Liver (tissue), 9 donors: Measurements from ENCODE around the gene CDK5RAP2. TPM values are rescaled to one million over a fixed set of nuclear protein-coding genes. Genes with fewer than 3 reads are reported as not detected.

Experiments
- DNase-seq: peaks from one replicate; pipeline ENCODE4 v3.0.0-alpha.2; 2017; ENCODE audit warnings: low spot score
- H3K27ac ChIP-seq, 2 donors: one replicate each; pipeline ENCODE4 v1.7.0; 2013; ENCODE audit warnings: inconsistent platforms in 2 of 2, low read length in 2 of 2, control low read depth in 1 of 2, low read depth in 1 of 2, mild to moderate bottlenecking in 1 of 2
- H3K27me3 ChIP-seq, 4 donors: one replicate each; pipeline versions ENCODE4 v1.6.1 to v1.7.0; 2013; ENCODE audit warnings: low read length in 3 of 4, inconsistent platforms in 1 of 4, mild to moderate bottlenecking in 1 of 4, moderate library complexity in 1 of 4; ENCODE audit not compliant: control insufficient read depth in 4 of 4, insufficient read depth in 4 of 4
- H3K36me3 ChIP-seq, 4 donors: one replicate each; pipeline versions ENCODE4 v1.6.1 to v1.7.0; 2013; ENCODE audit warnings: low read length in 3 of 4, mild to moderate bottlenecking in 3 of 4, low read depth in 1 of 4, moderate library complexity in 1 of 4; ENCODE audit not compliant: control insufficient read depth in 4 of 4, insufficient read depth in 3 of 4
- H3K4me1 ChIP-seq, 4 donors: one replicate each; pipeline versions ENCODE4 v1.6.1 to v1.7.0; 2013; ENCODE audit warnings: low read length in 3 of 4, mild to moderate bottlenecking in 3 of 4, moderate library complexity in 1 of 4; ENCODE audit not compliant: control insufficient read depth in 4 of 4, insufficient read depth in 4 of 4
- H3K4me3 ChIP-seq, 3 donors: one replicate each; pipeline versions ENCODE4 v1.6.1 to v1.7.0; 2013; ENCODE audit warnings: low read length in 3 of 3, control low read depth in 1 of 3, low read depth in 1 of 3, mild to moderate bottlenecking in 1 of 3
- H3K9ac ChIP-seq, 2 donors: one replicate each; pipeline ENCODE4 v1.7.0; 2013; ENCODE audit warnings: low read length in 2 of 2, mild to moderate bottlenecking in 2 of 2, moderate library complexity in 2 of 2, control low read depth in 1 of 2, low read depth in 1 of 2
- H3K9me3 ChIP-seq, 4 donors: one replicate each; pipeline versions ENCODE4 v1.6.1 to v1.7.0; 2013; ENCODE audit warnings: low read length in 3 of 4; ENCODE audit not compliant: control insufficient read depth in 4 of 4
- EGR1 ChIP-seq, 2 donors: IDR thresholded peaks; 2 replicates each; pipeline ENCODE4 v1.6.1; 2016 to 2018; ENCODE audit warnings: antibody characterized with exemption in 2 of 2, low read depth in 2 of 2
- FOXA2 ChIP-seq: IDR thresholded peaks from 2 replicates; pipeline ENCODE4 v1.6.1; 2016; ENCODE audit warnings: antibody characterized with exemption
- GABPA ChIP-seq, 2 donors: IDR thresholded peaks in 1 of 2; conservative IDR thresholded peaks in 1 of 2; 2 replicates each; pipeline ENCODE4 v1.6.1; 2016; ENCODE audit warnings: antibody characterized with exemption in 2 of 2, mild to moderate bottlenecking in 1 of 2, moderate library complexity in 1 of 2
- HNF4A ChIP-seq, 2 donors: conservative IDR thresholded peaks; 2 replicates each; pipeline ENCODE4 v1.6.1; 2016; ENCODE audit warnings: antibody characterized with exemption in 2 of 2, mild to moderate bottlenecking in 2 of 2
- NR2F2 ChIP-seq: IDR thresholded peaks from 2 replicates; pipeline ENCODE4 v1.6.1; 2016; ENCODE audit warnings: antibody characterized with exemption
- RAD21 ChIP-seq, 2 donors: IDR thresholded peaks; 2 replicates each; pipeline ENCODE4 v1.6.1; 2016; ENCODE audit warnings: antibody characterized with exemption in 2 of 2, mild to moderate bottlenecking in 2 of 2
- REST ChIP-seq: IDR thresholded peaks from 2 replicates; pipeline ENCODE4 v1.6.1; 2016; ENCODE audit warnings: antibody characterized with exemption, mild to moderate bottlenecking
- RXRA ChIP-seq, 2 donors: IDR thresholded peaks; 2 replicates each; pipeline ENCODE4 v1.6.1; 2017 to 2018; ENCODE audit warnings: antibody characterized with exemption in 2 of 2, mild to moderate bottlenecking in 1 of 2
- YY1 ChIP-seq: IDR thresholded peaks from 2 replicates; pipeline ENCODE4 v1.6.1; 2016; ENCODE audit warnings: antibody characterized with exemption, mild to moderate bottlenecking
- ZBTB33 ChIP-seq: IDR thresholded peaks from 2 replicates; pipeline ENCODE4 v1.6.1; 2016; ENCODE audit warnings: antibody characterized with exemption
- WGBS: extraction: QIAGEN DNeasy Blood & Tissue Kit; methylation state at CpG from one replicate; pipeline ENCODE4 v1.1.7; 2013; 5-methylcytosine and 5-hydroxymethylcytosine counted together
- polyA plus RNA-seq, 2 donors: library from polyadenylated mRNA; stranded (reverse) in 1 of 2; unstranded in 1 of 2; fragments of 200-250 nt in 1 of 2; fragments of >200 nt in 1 of 2; fragmentation: Nextera tagmentation in 1 of 2; extraction: Ambion mirVana in 1 of 2; gene quantifications; one replicate each; pipeline versions ENCODE4 v1.2.1 to v1.2.3, GENCODE V29; 2013 to 2015
- total RNA-seq, 2 donors: library from RNA; depleted of rRNA; stranded (reverse); fragments of >200 nt; gene quantifications; one replicate each; pipeline ENCODE4 v1.2.3, GENCODE V29; 2014
- TF ChIP-seq, protein P1 (sequence below): IDR thresholded peaks from 2 replicates; pipeline ENCODE4 v1.6.1; 2016; ENCODE audit warnings: antibody characterized with exemption
- TF ChIP-seq, protein P2 (sequence below): fragments of 150-350 bp; IDR thresholded peaks from 2 replicates; pipeline ENCODE4 v1.5.1; 2017; ENCODE audit warnings: improper control_type of control experiment, low read depth, low read length; ENCODE audit not compliant: missing input control
- donor health status: healthy.
- donor health status: healthy.
- donor health status: healthy.
- donor health status: healthy.
- donor health status: healthy.

Gene CDK5RAP2
- total and polyA plus RNA-seq, 4 donors: 11.7 to 38.9 (median 21.7) TPM

DNA sequence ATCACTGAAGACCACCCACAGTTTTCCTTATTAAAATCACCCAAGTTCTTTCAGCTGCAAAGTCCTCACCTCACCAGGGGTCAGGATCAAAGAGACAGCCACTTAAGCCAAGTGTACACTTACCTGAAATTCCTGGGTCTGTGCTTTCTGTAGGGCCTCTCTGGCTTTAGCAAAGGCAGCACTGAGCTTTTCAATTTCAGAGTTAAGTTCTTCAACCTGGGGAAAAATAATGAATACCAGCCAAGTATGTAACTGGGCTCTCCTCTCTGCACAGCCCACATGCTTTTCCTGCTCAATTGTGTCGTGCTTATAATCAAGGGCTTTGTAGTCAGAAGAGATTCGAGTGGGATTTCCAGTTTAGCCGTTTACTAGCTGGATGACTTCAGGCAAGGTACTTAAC is 55.1 kb downstream of the CDK5RAP2 start:
- 89% methylated on average over 3 of the region's 3 CpGs for WGBS
- H3K27ac ChIP-seq: no peak overlapping the region

GRCh38 chr9:120524038-120524437 is 55.9 kb downstream of the CDK5RAP2 start:
- Histone ChIP-seq H3K36me3 (peaks cover 2 to 53% (median 34%) of the 10 kb centered on the region in 4 donors), H3K4me3 (no peak overlapping the region), H3K27me3 (no peaks in the 10 kb centered on the region), H3K9me3 (no peaks in the 10 kb centered on the region), H3K9ac (no peak overlapping the region), H3K4me1 (peaks cover 0 to 16% (median 13%) of the 10 kb centered on the region in 4 donors), H3K27ac (no peak overlapping the region)
- DNase-seq: no peak
- WGBS: 93% methylated on average over 3 of the region's 3 CpGs
- TF ChIP-seq NR2F2 (no peak), REST (no peak), FOXA2 (no peak), GABPA (IDR thresholded peaks at IDR 0.05 in 1 of 2, conservative IDR thresholded peaks at IDR 0.05 in 1 of 2) (no peak), YY1 (no peak), RAD21 (IDR thresholded peaks at IDR 0.05) (no peak), RXRA (IDR thresholded peaks at IDR 0.05) (no peak)
- TF ChIP-seq, protein P1, sequence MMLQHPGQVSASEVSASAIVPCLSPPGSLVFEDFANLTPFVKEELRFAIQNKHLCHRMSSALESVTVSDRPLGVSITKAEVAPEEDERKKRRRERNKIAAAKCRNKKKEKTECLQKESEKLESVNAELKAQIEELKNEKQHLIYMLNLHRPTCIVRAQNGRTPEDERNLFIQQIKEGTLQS: no peak
- TF ChIP-seq, protein P2, sequence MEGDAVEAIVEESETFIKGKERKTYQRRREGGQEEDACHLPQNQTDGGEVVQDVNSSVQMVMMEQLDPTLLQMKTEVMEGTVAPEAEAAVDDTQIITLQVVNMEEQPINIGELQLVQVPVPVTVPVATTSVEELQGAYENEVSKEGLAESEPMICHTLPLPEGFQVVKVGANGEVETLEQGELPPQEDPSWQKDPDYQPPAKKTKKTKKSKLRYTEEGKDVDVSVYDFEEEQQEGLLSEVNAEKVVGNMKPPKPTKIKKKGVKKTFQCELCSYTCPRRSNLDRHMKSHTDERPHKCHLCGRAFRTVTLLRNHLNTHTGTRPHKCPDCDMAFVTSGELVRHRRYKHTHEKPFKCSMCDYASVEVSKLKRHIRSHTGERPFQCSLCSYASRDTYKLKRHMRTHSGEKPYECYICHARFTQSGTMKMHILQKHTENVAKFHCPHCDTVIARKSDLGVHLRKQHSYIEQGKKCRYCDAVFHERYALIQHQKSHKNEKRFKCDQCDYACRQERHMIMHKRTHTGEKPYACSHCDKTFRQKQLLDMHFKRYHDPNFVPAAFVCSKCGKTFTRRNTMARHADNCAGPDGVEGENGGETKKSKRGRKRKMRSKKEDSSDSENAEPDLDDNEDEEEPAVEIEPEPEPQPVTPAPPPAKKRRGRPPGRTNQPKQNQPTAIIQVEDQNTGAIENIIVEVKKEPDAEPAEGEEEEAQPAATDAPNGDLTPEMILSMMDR: no peak

More for the DNA sequence above, 55.1 kb downstream of the CDK5RAP2 start:
- Histone ChIP-seq H3K9ac (no peak overlapping the region), H3K27me3 (no peaks in the 10 kb centered on the region), H3K4me1 (peaks cover 0 to 16% (median 13%) of the 10 kb centered on the region in 4 donors), H3K9me3 (no peaks in the 10 kb centered on the region), H3K4me3 (no peak overlapping the region), H3K36me3 (peaks cover 4 to 61% (median 40%) of the 10 kb centered on the region in 4 donors)
- no peak for TF ChIP-seq YY1
- no peak for TF ChIP-seq REST
- TF ChIP-seq RAD21 (IDR thresholded peaks at IDR 0.05): no peak
- no peak for TF ChIP-seq FOXA2
- no peak for TF ChIP-seq EGR1 (IDR thresholded peaks at IDR 0.05; ENCODE audit: low read depth in 2 of 2)
- TF ChIP-seq NR2F2: no peak
- TF ChIP-seq HNF4A (conservative IDR thresholded peaks at IDR 0.05): no peak
- TF ChIP-seq ZBTB33: no peak
- TF ChIP-seq, protein P1: no peak
- no peak for DNase-seq
